B cell (primary cell): ENCODE measurements around the gene VIPR2.

ENCODE experiments used
- EZH2 ChIP-seq: IDR thresholded peaks from 2 replicates; pipeline ENCODE4 v1.6.1; 2012; ENCODE audit warnings: borderline replicate concordance, low read depth, mild to moderate bottlenecking, moderate library complexity, low read length; ENCODE audit not compliant: insufficient read depth, poor library complexity, severe bottlenecking
- TF ChIP-seq, protein P1 (sequence below): fragments of 200-600 bp; IDR thresholded peaks from one replicate; pipeline ENCODE4 v1.8.0; 2022; ENCODE audit warnings: antibody characterized with exemption, mild to moderate bottlenecking

- TF ChIP-seq, protein P1, sequence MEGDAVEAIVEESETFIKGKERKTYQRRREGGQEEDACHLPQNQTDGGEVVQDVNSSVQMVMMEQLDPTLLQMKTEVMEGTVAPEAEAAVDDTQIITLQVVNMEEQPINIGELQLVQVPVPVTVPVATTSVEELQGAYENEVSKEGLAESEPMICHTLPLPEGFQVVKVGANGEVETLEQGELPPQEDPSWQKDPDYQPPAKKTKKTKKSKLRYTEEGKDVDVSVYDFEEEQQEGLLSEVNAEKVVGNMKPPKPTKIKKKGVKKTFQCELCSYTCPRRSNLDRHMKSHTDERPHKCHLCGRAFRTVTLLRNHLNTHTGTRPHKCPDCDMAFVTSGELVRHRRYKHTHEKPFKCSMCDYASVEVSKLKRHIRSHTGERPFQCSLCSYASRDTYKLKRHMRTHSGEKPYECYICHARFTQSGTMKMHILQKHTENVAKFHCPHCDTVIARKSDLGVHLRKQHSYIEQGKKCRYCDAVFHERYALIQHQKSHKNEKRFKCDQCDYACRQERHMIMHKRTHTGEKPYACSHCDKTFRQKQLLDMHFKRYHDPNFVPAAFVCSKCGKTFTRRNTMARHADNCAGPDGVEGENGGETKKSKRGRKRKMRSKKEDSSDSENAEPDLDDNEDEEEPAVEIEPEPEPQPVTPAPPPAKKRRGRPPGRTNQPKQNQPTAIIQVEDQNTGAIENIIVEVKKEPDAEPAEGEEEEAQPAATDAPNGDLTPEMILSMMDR: no peak
- no peak for TF ChIP-seq EZH2
Measured at GRCh38 chr7:159009951-159010350, 134.7 kb downstream of the VIPR2 start.
